Bronchial epithelial cell (primary cell): ENCODE results near the gene CKB. TPM values are rescaled to one million over a fixed set of nuclear protein-coding genes. Genes with fewer than 3 reads are reported as not detected.
A peak's percentile ranks its signal among the peaks of the same experiment; 100 is the strongest.

Source experiments
- DNase-seq: peaks from one replicate; pipeline ENCODE4 v3.0.0-alpha.2; 2010; ENCODE audit warnings: low read depth
- FAIRE-seq: peaks from 2 replicates; lab custom pipeline; 2011; peaks lifted over from hg19 to GRCh38; lab: Jason Lieb, UNC
- H3K27me3 ChIP-seq: 2 replicates; pipeline ENCODE4 v1.5.1; 2011; ENCODE audit warnings: low read length; ENCODE audit not compliant: control insufficient read depth, insufficient read depth
- H3K36me3 ChIP-seq: 2 replicates; pipeline ENCODE4 v1.5.1; 2011; ENCODE audit warnings: low read length; ENCODE audit not compliant: control insufficient read depth, insufficient read depth
- H3K4me3 ChIP-seq: 2 replicates; pipeline ENCODE4 v1.5.1; 2011; ENCODE audit warnings: mild to moderate bottlenecking, low read depth, low read length, control low read depth
- total RNA-seq: library from RNA; depleted of rRNA; stranded (reverse); fragments of >200 nt; gene quantifications from 2 replicates; pipeline ENCODE4 v1.2.1, GENCODE V29; 2014
- TF ChIP-seq, protein P1 (sequence below): IDR thresholded peaks from 2 replicates; pipeline ENCODE4 v1.5.1; 2011; ENCODE audit warnings: mild to moderate bottlenecking, moderate library complexity, low read length, control low read depth, inconsistent platforms; ENCODE audit not compliant: insufficient read depth, severe bottlenecking

CKB gene
- total RNA-seq, 1 donor from 2014 or later: 31.3 TPM

- Histone ChIP-seq H3K4me3 (no peak overlapping the region), H3K27me3 (no peaks in the 10 kb centered on the region), H3K36me3 (peaks cover 6% of the 10 kb centered on the region)
- TF ChIP-seq, protein P1, sequence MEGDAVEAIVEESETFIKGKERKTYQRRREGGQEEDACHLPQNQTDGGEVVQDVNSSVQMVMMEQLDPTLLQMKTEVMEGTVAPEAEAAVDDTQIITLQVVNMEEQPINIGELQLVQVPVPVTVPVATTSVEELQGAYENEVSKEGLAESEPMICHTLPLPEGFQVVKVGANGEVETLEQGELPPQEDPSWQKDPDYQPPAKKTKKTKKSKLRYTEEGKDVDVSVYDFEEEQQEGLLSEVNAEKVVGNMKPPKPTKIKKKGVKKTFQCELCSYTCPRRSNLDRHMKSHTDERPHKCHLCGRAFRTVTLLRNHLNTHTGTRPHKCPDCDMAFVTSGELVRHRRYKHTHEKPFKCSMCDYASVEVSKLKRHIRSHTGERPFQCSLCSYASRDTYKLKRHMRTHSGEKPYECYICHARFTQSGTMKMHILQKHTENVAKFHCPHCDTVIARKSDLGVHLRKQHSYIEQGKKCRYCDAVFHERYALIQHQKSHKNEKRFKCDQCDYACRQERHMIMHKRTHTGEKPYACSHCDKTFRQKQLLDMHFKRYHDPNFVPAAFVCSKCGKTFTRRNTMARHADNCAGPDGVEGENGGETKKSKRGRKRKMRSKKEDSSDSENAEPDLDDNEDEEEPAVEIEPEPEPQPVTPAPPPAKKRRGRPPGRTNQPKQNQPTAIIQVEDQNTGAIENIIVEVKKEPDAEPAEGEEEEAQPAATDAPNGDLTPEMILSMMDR: no peak
- no peak for DNase-seq
- FAIRE-seq: no peak
Observed at GRCh38 chr14:103539056-103539825, 16.6 kb upstream of the CKB start.

GRCh38 chr14:103538291-103539055 lies 15.8 kb upstream of the CKB start:
- no peak for FAIRE-seq
- peaks cover 7% of the 10 kb centered on the region for H3K36me3 ChIP-seq

GRCh38 chr14:103537175-103537990 lies 14.8 kb upstream of the CKB start:
- DNase-seq: no peak
- Histone ChIP-seq H3K27me3 (no peaks in the 10 kb centered on the region), H3K4me3 (no peak overlapping the region), H3K36me3 (peaks cover 8% of the 10 kb centered on the region)
- TF ChIP-seq, protein P1: no peak
- FAIRE-seq: peak; percentile 43

More at GRCh38 chr14:103538291-103539055, 15.8 kb upstream of the CKB start:
- TF ChIP-seq, protein P1: no peak
- no peak for DNase-seq
- no peaks in the 10 kb centered on the region for H3K27me3 ChIP-seq
- no peak overlapping the region for H3K4me3 ChIP-seq

DNA sequence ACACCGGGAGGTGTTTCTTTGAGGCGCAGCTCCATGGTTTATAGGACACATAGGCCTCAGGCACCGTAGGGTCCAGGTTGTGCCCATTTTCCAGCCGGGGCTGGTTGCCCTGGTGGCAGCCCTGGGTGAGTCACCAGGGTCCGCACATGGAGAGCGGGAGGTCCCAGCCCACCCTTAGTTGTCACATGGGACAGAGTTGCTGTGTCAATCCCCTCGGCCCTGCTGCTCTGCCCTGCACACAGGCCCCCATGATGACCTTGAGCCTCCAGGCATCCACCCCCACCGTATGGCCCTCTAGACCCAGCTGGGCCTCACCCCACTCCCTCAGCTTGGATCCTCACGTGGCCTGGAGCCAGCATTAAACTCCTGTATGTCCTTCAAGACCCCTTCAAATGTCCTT lies 14.1 kb upstream of the CKB start:
- peaks cover 11% of the 10 kb centered on the region for H3K36me3 ChIP-seq
- FAIRE-seq (no peak), DNase-seq (no peak)
- H3K4me3 ChIP-seq: no peak overlapping the region
- TF ChIP-seq, protein P1: no peak
- H3K27me3 ChIP-seq: no peaks in the 10 kb centered on the region

- FAIRE-seq: no peak
- H3K36me3 ChIP-seq: peaks cover 11% of the 10 kb centered on the region
- TF ChIP-seq, protein P1: no peak
- H3K4me3 ChIP-seq: no peak overlapping the region
- H3K27me3 ChIP-seq: no peaks in the 10 kb centered on the region
- no peak for DNase-seq
Observed at GRCh38 chr14:103535891-103536565, 13.4 kb upstream of the CKB start.
